Suprapubic skin (tissue), 4 donors: ENCODE measurements around the gene POU5F1. TPM values are rescaled to one million over a fixed set of nuclear protein-coding genes. Genes with fewer than 3 reads are reported as not detected.

Source experiments
- DNase-seq, 2 donors: peaks; one replicate each; pipeline ENCODE4 v3.0.0-alpha.2; 2019; ENCODE audit warnings: low spot score in 2 of 2
- H3K27ac ChIP-seq: fragments of 200-600 bp; sonication (generic); one replicate; pipeline ENCODE4 v1.5.1; 2019
- H3K27me3 ChIP-seq: fragments of 200-600 bp; sonication (generic); one replicate; pipeline ENCODE4 v1.5.1; 2019
- H3K36me3 ChIP-seq: fragments of 200-600 bp; sonication (generic); one replicate; pipeline ENCODE4 v1.5.1; 2019
- H3K4me1 ChIP-seq: fragments of 200-600 bp; sonication (generic); one replicate; pipeline ENCODE4 v1.5.1; 2019
- H3K4me3 ChIP-seq: fragments of 200-600 bp; sonication (generic); one replicate; pipeline ENCODE4 v1.5.1; 2019; ENCODE audit warnings: mild to moderate bottlenecking
- H3K9me3 ChIP-seq: fragments of 200-600 bp; sonication (generic); one replicate; pipeline ENCODE4 v1.5.1; 2019
- CTCF ChIP-seq, 2 donors: fragments of 200-600 bp in 1 of 2; fragments of 450-650 bp in 1 of 2; sonication (generic) in 1 of 2; IDR thresholded peaks; one replicate each; pipeline ENCODE4 v1.5.1; 2016 to 2019; ENCODE audit warnings: antibody characterized with exemption in 2 of 2, mild to moderate bottlenecking in 1 of 2, moderate library complexity in 1 of 2
- EP300 ChIP-seq: sonication (generic); formaldehyde crosslinking; IDR thresholded peaks from one replicate; pipeline ENCODE4 v1.6.1; 2017; ENCODE audit warnings: antibody characterized with exemption
- POLR2A ChIP-seq, 2 donors: fragments of 450-650 bp; IDR thresholded peaks; one replicate each; pipeline ENCODE4 v1.6.1; 2017; ENCODE audit warnings: antibody characterized with exemption in 2 of 2, mild to moderate bottlenecking in 2 of 2, moderate library complexity in 2 of 2
- POLR2AphosphoS5 ChIP-seq, 3 donors: sonication (generic); formaldehyde crosslinking; IDR thresholded peaks; one replicate each; pipeline ENCODE4 v1.6.1; 2017; ENCODE audit warnings: antibody characterized with exemption in 3 of 3
- WGBS: methylation state at CpG from one replicate; pipeline ENCODE4 v1.1.5; 2018; 5-methylcytosine and 5-hydroxymethylcytosine counted together
- total RNA-seq, 4 donors: library from RNA; depleted of rRNA; stranded (reverse); fragments of >200 nt; gene quantifications; one replicate each; pipeline ENCODE4 v1.1.0, GENCODE V29; 2016

POU5F1 gene
- total RNA-seq, 4 donors from 2014 or later: 0.85 to 13.0 (median 7.7) TPM

- Histone ChIP-seq H3K9me3 (no peaks in the 10 kb centered on the region), H3K4me1 (peaks cover 4% of the 10 kb centered on the region), H3K36me3 (peaks cover 3% of the 10 kb centered on the region), H3K27ac (no peak overlapping the region), H3K27me3 (no peaks in the 10 kb centered on the region), H3K4me3 (no peak overlapping the region)
- TF ChIP-seq POLR2AphosphoS5 (IDR thresholded peaks at IDR 0.05) (no peak), EP300 (no peak), CTCF (IDR thresholded peaks at IDR 0.05) (no peak), POLR2A (IDR thresholded peaks at IDR 0.05) (no peak)
- WGBS: 56% methylated on average over 8 of the region's 8 CpGs
- DNase-seq: no peak
These were observed 7.9 kb upstream of the POU5F1 start for GRCh38 chr6:31178143-31179041.

- WGBS: 66% methylated on average over 3 of the region's 3 CpGs
- DNase-seq: no peak
- Histone ChIP-seq H3K27ac (no peak overlapping the region), H3K4me3 (no peak overlapping the region), H3K36me3 (peaks cover 3% of the 10 kb centered on the region), H3K9me3 (no peaks in the 10 kb centered on the region), H3K27me3 (no peaks in the 10 kb centered on the region), H3K4me1 (peaks cover 4% of the 10 kb centered on the region)
- TF ChIP-seq CTCF (IDR thresholded peaks at IDR 0.05): no peak
- no peak for TF ChIP-seq POLR2A (IDR thresholded peaks at IDR 0.05)
- TF ChIP-seq EP300: no peak
- TF ChIP-seq POLR2AphosphoS5 (IDR thresholded peaks at IDR 0.05): no peak
These were observed 5.5 kb upstream of the POU5F1 start for GRCh38 chr6:31175971-31176370.

- H3K9me3 ChIP-seq: no peaks in the 10 kb centered on the region
- no peak overlapping the region for H3K27ac ChIP-seq
- 87% methylated on average over 5 of the region's 5 CpGs for WGBS
- H3K27me3 ChIP-seq: no peaks in the 10 kb centered on the region
- H3K4me1 ChIP-seq: peaks cover 4% of the 10 kb centered on the region
- peaks cover 3% of the 10 kb centered on the region for H3K36me3 ChIP-seq
- H3K4me3 ChIP-seq: no peak overlapping the region
- no peak for DNase-seq
- TF ChIP-seq POLR2A (IDR thresholded peaks at IDR 0.05): no peak
- no peak for TF ChIP-seq POLR2AphosphoS5 (IDR thresholded peaks at IDR 0.05)
- TF ChIP-seq EP300: no peak
- no peak for TF ChIP-seq CTCF (IDR thresholded peaks at IDR 0.05)
These were observed 3.9 kb upstream of the POU5F1 start for GRCh38 chr6:31174378-31174777.

- no peaks in the 10 kb centered on the region for H3K27me3 ChIP-seq
- H3K4me1 ChIP-seq: peaks cover under 1% of the 10 kb centered on the region
- H3K36me3 ChIP-seq: peaks cover 3% of the 10 kb centered on the region
- WGBS: 53% methylated on average over 2 of the region's 3 CpGs
- TF ChIP-seq EP300 (no peak), CTCF (IDR thresholded peaks at IDR 0.05) (no peak), POLR2A (IDR thresholded peaks at IDR 0.05) (no peak), POLR2AphosphoS5 (IDR thresholded peaks at IDR 0.05) (no peak)
- no peak for DNase-seq
- no peak overlapping the region for H3K27ac ChIP-seq
- no peak overlapping the region for H3K4me3 ChIP-seq
- H3K9me3 ChIP-seq: no peaks in the 10 kb centered on the region
These were observed 2.9 kb upstream of the POU5F1 start for GRCh38 chr6:31173406-31173805.

GRCh38 chr6:31172973-31173384, 2.5 kb upstream of the POU5F1 start:
- Histone ChIP-seq H3K36me3 (peaks cover 3% of the 10 kb centered on the region), H3K27me3 (no peaks in the 10 kb centered on the region), H3K4me3 (no peak overlapping the region), H3K4me1 (no peaks in the 10 kb centered on the region), H3K9me3 (no peaks in the 10 kb centered on the region), H3K27ac (no peak overlapping the region)
- no peak for TF ChIP-seq CTCF (IDR thresholded peaks at IDR 0.05)
- TF ChIP-seq POLR2A (IDR thresholded peaks at IDR 0.05): no peak
- no peak for TF ChIP-seq EP300
- WGBS: 80% methylated on average over 5 of the region's 5 CpGs
- DNase-seq: no peak
